ENCODE measurements around the gene RPL29. TPM values are rescaled to one million over a fixed set of nuclear protein-coding genes. Genes with fewer than 3 reads are reported as not detected.

The RPL29 gene
- total and polyA plus RNA-seq, 2 of the 8 experiments (the other 6 are each of a cell fraction or from before 2014, with no cell fraction given): 1,467 to 2,660 TPM

DNA sequence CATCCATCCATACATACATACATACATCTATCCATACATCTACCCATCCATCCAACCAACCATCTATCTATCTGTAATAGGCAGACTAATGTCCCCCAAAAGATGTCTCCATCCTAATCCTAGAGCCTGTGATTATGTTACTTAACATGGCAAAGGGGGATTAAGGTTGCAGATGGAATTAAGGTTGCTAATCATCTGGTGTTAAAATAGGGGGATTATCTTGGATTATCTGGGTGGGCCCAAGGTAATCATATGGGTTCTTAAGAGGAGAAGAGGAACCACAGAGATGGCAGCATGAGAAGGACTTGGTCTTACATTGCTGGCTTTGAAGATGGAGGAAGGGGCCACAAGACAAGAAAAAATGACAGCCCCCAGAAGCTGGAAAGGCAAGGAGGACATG is 14.7 kb upstream of the RPL29 start:
- Histone ChIP-seq H3K27me3 (replicated peaks in 1 of 4; ENCODE audit: control insufficient read depth in 3 of 4, extremely low read depth in 1 of 4, insufficient read depth in 3 of 4, low read length in 3 of 4) (no peaks in the 10 kb centered on the region; a peak in 1 of 7 replicates), H3K9ac (replicated peaks in 1 of 4; ENCODE audit: extremely low read depth in 1 of 4, low read depth in 3 of 4, low read length in 3 of 4) (no peak overlapping the region), H3K4me3 (ENCODE audit: extremely low read depth in 1 of 4, insufficient read depth in 2 of 4, low read depth in 3 of 4, low read length in 4 of 4) (no peak overlapping the region), H4K5ac (ENCODE audit: insufficient read length, low read depth, low read length) (no peak overlapping the region), H3K27ac (ENCODE audit: low read depth, low read length) (no peak overlapping the region), H3K79me2 (ENCODE audit: control insufficient read depth in 1 of 2, insufficient read depth in 2 of 2, low read length in 2 of 2) (no peaks in the 10 kb centered on the region), H2BK20ac (ENCODE audit: low read length) (no peak overlapping the region), H3K9me3 (ENCODE audit: insufficient read depth in 2 of 2, low read depth in 1 of 2, low read length in 1 of 2) (no peaks in the 10 kb centered on the region), H3K79me1 (ENCODE audit: low read depth, low read length) (no peaks in the 10 kb centered on the region), H3K18ac (ENCODE audit: extremely low read depth, low read length) (no peak overlapping the region), H2BK15ac (ENCODE audit: low read length) (no peak overlapping the region), H3K36me3 (ENCODE audit: control insufficient read depth in 2 of 4, insufficient read depth in 4 of 4, low read length in 3 of 4) (no peaks in the 10 kb centered on the region), H2BK12ac (ENCODE audit: low read depth, low read length) (no peak overlapping the region), H2BK5ac (ENCODE audit: low read depth, low read length) (no peak overlapping the region), H2AFZ (ENCODE audit: low read length) (no peak overlapping the region), H3K23me2 (ENCODE audit: low read depth, low read length) (peaks cover 7% of the 10 kb centered on the region; the same call in 1 of the 2 replicates), H3K56ac (replicated peaks; ENCODE audit: insufficient read length, low read depth, low read length) (no peak overlapping the region), H3K4ac (replicated peaks; ENCODE audit: insufficient read length, low read depth, low read length) (no peak overlapping the region), H3K4me1 (replicated peaks in 1 of 4; ENCODE audit: control insufficient read depth in 3 of 4, insufficient read depth in 4 of 4, low read length in 3 of 4) (peaks cover 4 to 17% (median 14%) of the 10 kb centered on the region in 4 experiments), H2AK5ac (ENCODE audit: low read depth, low read length) (no peak overlapping the region), H4K91ac (replicated peaks; ENCODE audit: insufficient read length, low read length) (no peak overlapping the region), H4K8ac (ENCODE audit: extremely low read depth, insufficient read depth, low read length) (no peak overlapping the region), H2BK120ac (replicated peaks; ENCODE audit: low read depth, low read length) (no peak overlapping the region), H4K20me1 (replicated peaks in 1 of 2; ENCODE audit: control insufficient read depth in 1 of 2, insufficient read depth in 2 of 2, low read length in 2 of 2) (peaks cover 0 to 1% of the 10 kb centered on the region in 2 experiments), H3K14ac (ENCODE audit: insufficient read length) (no peak overlapping the region), H3K23ac (ENCODE audit: insufficient read length) (no peak overlapping the region), H3K4me2 (ENCODE audit: insufficient read depth in 1 of 2, low read depth in 2 of 2, low read length in 2 of 2) (no peak overlapping the region)
- DNase-seq (ENCODE audit: low read depth in 1 of 2, low spot score in 2 of 2) (no peak), FAIRE-seq (no peak)
- POLR2A ChIA-PET (ENCODE audit: partially characterized antibody): interaction anchor here (7.2 kb wide), 1 partner anchor 17 kb away, joined by 95 read pairs; the partner anchor contains the start of gene RPL29
- CTCF ChIA-PET (ENCODE audit: partially characterized antibody): interaction anchor here (0.7 to 24.7 kb wide), 6 partner anchors 8 to 112 kb away, joined by 3 to 984 read pairs (median 16); partner anchors contain the start of gene DUSP7
- no peak for TF ChIP-seq SP2 (IDR thresholded peaks at IDR 0.05; ENCODE audit: low read length)
- TF ChIP-seq, protein P1, sequence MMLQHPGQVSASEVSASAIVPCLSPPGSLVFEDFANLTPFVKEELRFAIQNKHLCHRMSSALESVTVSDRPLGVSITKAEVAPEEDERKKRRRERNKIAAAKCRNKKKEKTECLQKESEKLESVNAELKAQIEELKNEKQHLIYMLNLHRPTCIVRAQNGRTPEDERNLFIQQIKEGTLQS (IDR thresholded peaks at IDR 0.05; ENCODE audit: insufficient read depth, low read depth, low read length): no peak
- TF ChIP-seq FOSL1 (IDR thresholded peaks at IDR 0.05; ENCODE audit: insufficient read depth, low read depth, low read length): no peak
- TF ChIP-seq, protein P2, sequence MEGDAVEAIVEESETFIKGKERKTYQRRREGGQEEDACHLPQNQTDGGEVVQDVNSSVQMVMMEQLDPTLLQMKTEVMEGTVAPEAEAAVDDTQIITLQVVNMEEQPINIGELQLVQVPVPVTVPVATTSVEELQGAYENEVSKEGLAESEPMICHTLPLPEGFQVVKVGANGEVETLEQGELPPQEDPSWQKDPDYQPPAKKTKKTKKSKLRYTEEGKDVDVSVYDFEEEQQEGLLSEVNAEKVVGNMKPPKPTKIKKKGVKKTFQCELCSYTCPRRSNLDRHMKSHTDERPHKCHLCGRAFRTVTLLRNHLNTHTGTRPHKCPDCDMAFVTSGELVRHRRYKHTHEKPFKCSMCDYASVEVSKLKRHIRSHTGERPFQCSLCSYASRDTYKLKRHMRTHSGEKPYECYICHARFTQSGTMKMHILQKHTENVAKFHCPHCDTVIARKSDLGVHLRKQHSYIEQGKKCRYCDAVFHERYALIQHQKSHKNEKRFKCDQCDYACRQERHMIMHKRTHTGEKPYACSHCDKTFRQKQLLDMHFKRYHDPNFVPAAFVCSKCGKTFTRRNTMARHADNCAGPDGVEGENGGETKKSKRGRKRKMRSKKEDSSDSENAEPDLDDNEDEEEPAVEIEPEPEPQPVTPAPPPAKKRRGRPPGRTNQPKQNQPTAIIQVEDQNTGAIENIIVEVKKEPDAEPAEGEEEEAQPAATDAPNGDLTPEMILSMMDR (IDR thresholded peaks at IDR 0.05; ENCODE audit: control extremely low read depth in 1 of 3, insufficient read depth in 1 of 3, low read depth in 1 of 3, low read length in 3 of 3): no peak
- no peak for TF ChIP-seq TAF7 (optimal IDR thresholded peaks at IDR 0.05; ENCODE audit: borderline replicate concordance, low read depth, low read length)
- TF ChIP-seq JUND (IDR thresholded peaks at IDR 0.05; ENCODE audit: low read length): no peak
- no peak for TF ChIP-seq PHF8 (conservative IDR thresholded peaks at IDR 0.05; ENCODE audit: low read depth, low read length)
- no peak for TF ChIP-seq RBBP5 (IDR thresholded peaks at IDR 0.05; ENCODE audit: borderline replicate concordance, low read depth, low read length)
- TF ChIP-seq SIN3A (conservative IDR thresholded peaks at IDR 0.05 in 1 of 2, IDR thresholded peaks at IDR 0.05 in 1 of 2; ENCODE audit: low read depth in 1 of 2, low read length in 2 of 2): no peak
- TF ChIP-seq, protein P3, sequence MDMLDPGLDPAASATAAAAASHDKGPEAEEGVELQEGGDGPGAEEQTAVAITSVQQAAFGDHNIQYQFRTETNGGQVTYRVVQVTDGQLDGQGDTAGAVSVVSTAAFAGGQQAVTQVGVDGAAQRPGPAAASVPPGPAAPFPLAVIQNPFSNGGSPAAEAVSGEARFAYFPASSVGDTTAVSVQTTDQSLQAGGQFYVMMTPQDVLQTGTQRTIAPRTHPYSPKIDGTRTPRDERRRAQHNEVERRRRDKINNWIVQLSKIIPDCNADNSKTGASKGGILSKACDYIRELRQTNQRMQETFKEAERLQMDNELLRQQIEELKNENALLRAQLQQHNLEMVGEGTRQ (IDR thresholded peaks at IDR 0.05; ENCODE audit: low read length): no peak
